ENCODE data around the gene AMDHD1. TPM values are rescaled to one million over a fixed set of nuclear protein-coding genes. Genes with fewer than 3 reads are reported as not detected.

The AMDHD1 gene
- total and polyA plus RNA-seq, 2 of the 8 experiments (the other 6 are each of a cell fraction or from before 2014, with no cell fraction given): 0.14 TPM; not detected in 1

GRCh38 chr12:95972832-95973456, 29.8 kb downstream of the AMDHD1 start:
- H3K23ac ChIP-seq (ENCODE audit: insufficient read length): no peak overlapping the region
- H2AK5ac ChIP-seq (ENCODE audit: low read depth, low read length): no peak overlapping the region
- H2BK20ac ChIP-seq (ENCODE audit: low read length): no peak overlapping the region
- no peak overlapping the region for H3K4ac ChIP-seq (replicated peaks; ENCODE audit: insufficient read length, low read depth, low read length)
- H3K14ac ChIP-seq (ENCODE audit: insufficient read length): no peak overlapping the region
- peaks cover 0 to 10% (median 5%) of the 10 kb centered on the region in 4 experiments; a peak in 6 of 7 replicates for H3K4me1 ChIP-seq (replicated peaks in 1 of 4; ENCODE audit: control insufficient read depth in 3 of 4, insufficient read depth in 4 of 4, low read length in 3 of 4)
- H2BK12ac ChIP-seq (ENCODE audit: low read depth, low read length): no peak overlapping the region
- H2AFZ ChIP-seq (ENCODE audit: low read length): no peak overlapping the region
- H3K79me1 ChIP-seq (ENCODE audit: low read depth, low read length): no peaks in the 10 kb centered on the region
- H2BK5ac ChIP-seq (ENCODE audit: low read depth, low read length): no peak overlapping the region
- H3K4me2 ChIP-seq (ENCODE audit: insufficient read depth in 1 of 2, low read depth in 2 of 2, low read length in 2 of 2): no peak overlapping the region
- no peak overlapping the region for H4K8ac ChIP-seq (ENCODE audit: extremely low read depth, insufficient read depth, low read length)
- H3K56ac ChIP-seq (replicated peaks; ENCODE audit: insufficient read length, low read depth, low read length): no peak overlapping the region
- ChIA-PET POLR2A (ENCODE audit: partially characterized antibody) (no interaction called here), CTCF (ENCODE audit: partially characterized antibody) (interaction anchor here (0.8 to 2.0 kb wide), 4 partner anchors 16 to 129 kb away, joined by 3 to 6 read pairs (median 5); partner anchors contain the start of gene AMDHD1)
- no peaks in the 10 kb centered on the region for H3K23me2 ChIP-seq (ENCODE audit: low read depth, low read length)
- H3K79me2 ChIP-seq (ENCODE audit: control insufficient read depth in 1 of 2, insufficient read depth in 2 of 2, low read length in 2 of 2): no peaks in the 10 kb centered on the region
- TF ChIP-seq CEBPB (IDR thresholded peaks at IDR 0.05; ENCODE audit: low read depth, low read length) (no peak), FOSL1 (IDR thresholded peaks at IDR 0.05; ENCODE audit: insufficient read depth, low read depth, low read length) (no peak), SIRT6 (IDR thresholded peaks at IDR 0.05; ENCODE audit: low read length) (no peak), MAFK (IDR thresholded peaks at IDR 0.05; ENCODE audit: low read depth, low read length) (no peak), GABPA (IDR thresholded peaks at IDR 0.05; ENCODE audit: borderline replicate concordance, insufficient read depth, low read length) (no peak), SIN3A (conservative IDR thresholded peaks at IDR 0.05 in 1 of 2, IDR thresholded peaks at IDR 0.05 in 1 of 2; ENCODE audit: low read depth in 1 of 2, low read length in 2 of 2) (no peak)
- FAIRE-seq (no peak), DNase-seq (ENCODE audit: low read depth in 1 of 2, low spot score in 2 of 2) (no peak)
- H3K18ac ChIP-seq (ENCODE audit: extremely low read depth, low read length): no peak overlapping the region
- H2BK15ac ChIP-seq (ENCODE audit: low read length): no peak overlapping the region
- no peaks in the 10 kb centered on the region; a peak in 1 of 4 replicates for H3K9me3 ChIP-seq (ENCODE audit: insufficient read depth in 2 of 2, low read depth in 1 of 2, low read length in 1 of 2)
- H3K27me3 ChIP-seq (replicated peaks in 1 of 4; ENCODE audit: control insufficient read depth in 3 of 4, extremely low read depth in 1 of 4, insufficient read depth in 3 of 4, low read length in 3 of 4): no peaks in the 10 kb centered on the region
- no peak overlapping the region for H3K27ac ChIP-seq (ENCODE audit: low read depth, low read length)
- no peak overlapping the region for H2BK120ac ChIP-seq (replicated peaks; ENCODE audit: low read depth, low read length)
- no peaks in the 10 kb centered on the region for H4K20me1 ChIP-seq (replicated peaks in 1 of 2; ENCODE audit: control insufficient read depth in 1 of 2, insufficient read depth in 2 of 2, low read length in 2 of 2)
- H3K9ac ChIP-seq (replicated peaks in 1 of 4; ENCODE audit: extremely low read depth in 1 of 4, low read depth in 3 of 4, low read length in 3 of 4): no peak overlapping the region
- 90% methylated on average over 4 of the region's 4 CpGs; no CpG with 5 or more reads in 1 of the 2 experiments for WGBS, 2 experiments (ENCODE audit: extremely low coverage in 1 of 2, insufficient coverage in 1 of 2, insufficient read length in 1 of 2, insufficient replicate concordance in 2 of 2, low coverage in 1 of 2, low lambda C conversion rate in 2 of 2, missing lambda C conversion rate in 1 of 2)
- no peaks in the 10 kb centered on the region for H3K36me3 ChIP-seq (ENCODE audit: control insufficient read depth in 2 of 4, insufficient read depth in 4 of 4, low read length in 3 of 4)
- H4K5ac ChIP-seq (ENCODE audit: insufficient read length, low read depth, low read length): no peak overlapping the region
- no peak overlapping the region for H4K91ac ChIP-seq (replicated peaks; ENCODE audit: insufficient read length, low read length)
- H3K4me3 ChIP-seq (ENCODE audit: extremely low read depth in 1 of 4, insufficient read depth in 2 of 4, low read depth in 3 of 4, low read length in 4 of 4): no peak overlapping the region
